ENCODE measurements around the gene FIGNL1. TPM values are rescaled to one million over a fixed set of nuclear protein-coding genes. Genes with fewer than 3 reads are reported as not detected.

Gene FIGNL1
- total RNA-seq, 1 experiment from 2014 or later = 13.8 TPM

DNA sequence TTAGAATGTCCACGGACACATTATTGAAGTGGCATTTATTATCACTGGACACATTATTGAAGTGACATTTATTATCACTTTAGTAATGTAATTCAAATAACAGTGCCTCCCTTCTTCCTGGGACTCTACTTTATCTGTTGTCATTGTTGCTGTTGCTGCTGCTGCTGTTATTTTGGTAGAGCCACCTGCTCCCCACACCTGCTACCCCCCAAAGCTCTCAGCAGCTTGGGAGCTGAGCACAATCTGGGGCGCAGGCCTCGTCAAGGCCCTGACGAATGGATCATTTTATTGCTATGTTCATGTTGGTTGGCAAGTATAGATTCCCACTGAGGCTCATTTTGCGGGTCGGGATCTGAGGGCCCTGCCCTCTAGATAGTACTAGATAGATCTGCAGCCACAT lies 24.8 kb downstream of the FIGNL1 start:
- no peaks in the 10 kb centered on the region; the same call in none of the 2 replicates for H3K27me3 Mint-ChIP-seq (ENCODE audit: low read depth)
- Histone ChIP-seq H2BK120ac (ENCODE audit: low read depth, low read length, poor library complexity, severe bottlenecking) (no peak overlapping the region), H3K4me1 (ENCODE audit: insufficient read depth, low read length) (0 out of 2 replicates have a peak, but pooled peaks cover 2% of the 10 kb centered on the region), H3K27ac (ENCODE audit: insufficient read length, low read depth, low read length) (no peak overlapping the region), H3T11ph (ENCODE audit: low read length) (no peak overlapping the region), H4K8ac (replicated peaks; ENCODE audit: insufficient read length, low read depth, low read length) (no peak overlapping the region), H3K14ac (ENCODE audit: insufficient read depth, low read length) (no peak overlapping the region), H3K9me3 (ENCODE audit: control insufficient read depth, low read depth, low read length) (no peaks in the 10 kb centered on the region), H2AK5ac (ENCODE audit: insufficient read length, low read length) (no peak overlapping the region), H3K4ac (ENCODE audit: low read depth, low read length) (no peak overlapping the region), H4K20me1 (ENCODE audit: control insufficient read depth, insufficient read depth, insufficient read length) (no peaks in the 10 kb centered on the region), H3K27me3 (ENCODE audit: insufficient read depth, low read length) (no peaks in the 10 kb centered on the region), H3K79me2 (ENCODE audit: insufficient read depth, low read length) (no peaks in the 10 kb centered on the region), H3K79me1 (ENCODE audit: insufficient read depth, low read depth, low read length, poor library complexity, severe bottlenecking) (no peaks in the 10 kb centered on the region), H3K23me2 (ENCODE audit: insufficient read length, low read depth, low read length, poor library complexity, severe bottlenecking) (no peaks in the 10 kb centered on the region), H4K5ac (ENCODE audit: insufficient read length, low read depth, low read length) (no peak overlapping the region), H2BK5ac (ENCODE audit: insufficient read length, low read length) (no peak overlapping the region), H2AFZ (ENCODE audit: low read length) (no peak overlapping the region), H4K91ac (ENCODE audit: insufficient read length, low read depth, low read length) (no peak overlapping the region), H3K23ac (ENCODE audit: insufficient read length, low read depth, low read length) (no peak overlapping the region), H3K4me2 (ENCODE audit: insufficient read depth, insufficient read length, low read length) (no peak overlapping the region), H2BK12ac (ENCODE audit: insufficient read length, low read depth, low read length) (no peak overlapping the region), H3K18ac (ENCODE audit: insufficient read length, low read depth, low read length) (no peak overlapping the region), H3K56ac (ENCODE audit: insufficient read length, low read depth, low read length) (no peak overlapping the region), H2BK15ac (ENCODE audit: low read depth, low read length) (no peak overlapping the region), H3K9ac (ENCODE audit: extremely low read depth, insufficient read length, low read length) (no peak overlapping the region), H2BK20ac (ENCODE audit: low read depth, low read length, poor library complexity, severe bottlenecking) (no peak overlapping the region)
- WGBS (ENCODE audit: extremely low coverage, insufficient read length, low lambda C conversion rate) = no CpG with 5 or more reads among the region's 6 CpGs
- no peaks in the 10 kb centered on the region for H3K9me3 Mint-ChIP-seq
- no peaks in the 10 kb centered on the region for H3K36me3 Mint-ChIP-seq (ENCODE audit: insufficient read depth in 1 of 3, low read depth in 3 of 3)
- no peak overlapping the region for H3K4me3 Mint-ChIP-seq
- DNase-seq = no peak
- no peak for TF ChIP-seq CTCF (conservative IDR thresholded peaks at IDR 0.05)
- peaks cover 18 to 19% of the 10 kb centered on the region in 2 experiments for H3K4me1 Mint-ChIP-seq
- H3K27ac Mint-ChIP-seq = no peak overlapping the region
